ENCODE measurements around the gene CTDSP1.

Gene CTDSP1

DNA sequence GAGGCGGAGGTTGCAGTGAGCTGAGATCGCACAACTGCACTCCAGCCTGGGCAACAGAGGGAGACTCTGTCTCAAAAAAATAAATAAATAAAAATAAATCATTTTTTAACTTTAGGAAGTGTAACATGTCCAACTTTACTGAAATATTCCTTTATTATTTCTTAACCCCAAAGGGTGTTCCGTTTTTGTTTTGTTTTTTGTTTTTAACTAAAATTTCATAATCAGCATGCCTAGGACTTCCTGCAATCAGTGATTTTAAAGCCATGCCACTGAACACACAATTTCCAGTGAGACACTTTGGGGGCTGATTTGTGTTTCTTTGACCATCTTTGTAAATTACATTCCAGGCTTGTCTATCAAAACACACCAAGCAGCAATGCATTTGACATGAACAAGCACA, 35.9 kb upstream of the CTDSP1 start:
- TF ChIP-seq, protein P1, sequence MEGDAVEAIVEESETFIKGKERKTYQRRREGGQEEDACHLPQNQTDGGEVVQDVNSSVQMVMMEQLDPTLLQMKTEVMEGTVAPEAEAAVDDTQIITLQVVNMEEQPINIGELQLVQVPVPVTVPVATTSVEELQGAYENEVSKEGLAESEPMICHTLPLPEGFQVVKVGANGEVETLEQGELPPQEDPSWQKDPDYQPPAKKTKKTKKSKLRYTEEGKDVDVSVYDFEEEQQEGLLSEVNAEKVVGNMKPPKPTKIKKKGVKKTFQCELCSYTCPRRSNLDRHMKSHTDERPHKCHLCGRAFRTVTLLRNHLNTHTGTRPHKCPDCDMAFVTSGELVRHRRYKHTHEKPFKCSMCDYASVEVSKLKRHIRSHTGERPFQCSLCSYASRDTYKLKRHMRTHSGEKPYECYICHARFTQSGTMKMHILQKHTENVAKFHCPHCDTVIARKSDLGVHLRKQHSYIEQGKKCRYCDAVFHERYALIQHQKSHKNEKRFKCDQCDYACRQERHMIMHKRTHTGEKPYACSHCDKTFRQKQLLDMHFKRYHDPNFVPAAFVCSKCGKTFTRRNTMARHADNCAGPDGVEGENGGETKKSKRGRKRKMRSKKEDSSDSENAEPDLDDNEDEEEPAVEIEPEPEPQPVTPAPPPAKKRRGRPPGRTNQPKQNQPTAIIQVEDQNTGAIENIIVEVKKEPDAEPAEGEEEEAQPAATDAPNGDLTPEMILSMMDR (IDR thresholded peaks at IDR 0.05; ENCODE audit: extremely low read depth, missing control alignments) = no peak
- DNase-seq (ENCODE audit: low spot score) = no peak

DNA sequence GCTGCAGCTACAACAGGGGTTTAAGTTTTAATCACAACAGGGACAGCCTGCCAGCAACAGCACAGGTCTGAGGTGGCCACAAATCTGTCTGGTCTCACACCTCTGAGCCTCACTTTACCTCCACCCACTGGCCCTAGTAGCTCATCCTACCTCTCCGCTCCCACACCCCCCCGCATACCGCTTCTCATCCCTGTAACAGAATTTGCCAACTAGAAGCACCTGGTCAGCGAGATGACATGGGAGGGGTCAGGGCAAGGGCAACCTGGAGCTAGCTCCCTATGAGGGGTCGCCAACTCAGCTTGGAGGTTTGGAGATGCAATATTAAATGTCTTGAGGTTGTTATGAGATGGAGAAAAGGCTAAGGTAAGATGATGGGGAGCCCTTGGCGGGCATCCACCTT, 35.5 kb upstream of the CTDSP1 start:
- TF ChIP-seq, protein P1 (IDR thresholded peaks at IDR 0.05; ENCODE audit: extremely low read depth, missing control alignments) = no peak
- no peak for DNase-seq (ENCODE audit: low spot score)

DNA sequence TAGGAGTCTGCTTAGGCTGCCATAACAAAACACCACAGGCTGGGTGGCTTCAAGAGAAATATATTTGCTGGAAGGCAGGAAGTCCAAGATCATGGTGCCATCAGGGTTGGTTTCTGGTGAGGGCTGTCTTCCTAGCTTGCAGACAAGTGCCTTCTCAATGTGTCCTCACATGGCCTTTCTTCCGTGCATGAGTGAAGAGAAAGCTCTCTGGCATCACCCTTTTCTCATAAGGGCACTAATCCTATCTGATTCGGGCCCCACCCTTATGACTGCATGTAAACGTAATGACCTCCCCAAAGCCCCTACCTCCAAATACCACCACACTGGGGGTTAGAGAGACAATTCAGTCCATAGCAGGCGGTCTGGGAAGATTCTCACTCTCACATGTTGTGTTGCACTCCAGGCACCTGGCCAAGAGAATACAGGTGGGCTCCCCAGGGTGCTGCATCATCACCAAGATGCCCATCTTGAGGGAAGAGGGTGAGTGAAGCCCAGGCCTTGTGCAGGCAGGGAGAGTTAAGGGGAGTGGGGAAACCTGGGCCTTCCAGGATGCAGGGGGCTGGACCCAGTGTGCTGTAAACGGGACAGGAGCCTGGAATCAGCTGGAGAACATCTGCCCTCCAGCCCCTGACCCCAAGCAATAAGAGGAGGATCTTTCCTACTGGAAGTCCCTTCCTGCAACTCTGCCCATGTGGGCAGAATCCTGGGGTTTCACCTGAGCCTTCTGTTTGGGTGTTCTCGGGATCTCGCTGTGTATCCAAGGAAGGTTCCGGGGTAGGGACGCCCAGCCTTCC, 32.9 kb upstream of the CTDSP1 start:
- TF ChIP-seq, protein P1 (IDR thresholded peaks at IDR 0.05; ENCODE audit: extremely low read depth, missing control alignments) = no peak
- peak; percentile 25 for DNase-seq (ENCODE audit: low spot score)

DNA sequence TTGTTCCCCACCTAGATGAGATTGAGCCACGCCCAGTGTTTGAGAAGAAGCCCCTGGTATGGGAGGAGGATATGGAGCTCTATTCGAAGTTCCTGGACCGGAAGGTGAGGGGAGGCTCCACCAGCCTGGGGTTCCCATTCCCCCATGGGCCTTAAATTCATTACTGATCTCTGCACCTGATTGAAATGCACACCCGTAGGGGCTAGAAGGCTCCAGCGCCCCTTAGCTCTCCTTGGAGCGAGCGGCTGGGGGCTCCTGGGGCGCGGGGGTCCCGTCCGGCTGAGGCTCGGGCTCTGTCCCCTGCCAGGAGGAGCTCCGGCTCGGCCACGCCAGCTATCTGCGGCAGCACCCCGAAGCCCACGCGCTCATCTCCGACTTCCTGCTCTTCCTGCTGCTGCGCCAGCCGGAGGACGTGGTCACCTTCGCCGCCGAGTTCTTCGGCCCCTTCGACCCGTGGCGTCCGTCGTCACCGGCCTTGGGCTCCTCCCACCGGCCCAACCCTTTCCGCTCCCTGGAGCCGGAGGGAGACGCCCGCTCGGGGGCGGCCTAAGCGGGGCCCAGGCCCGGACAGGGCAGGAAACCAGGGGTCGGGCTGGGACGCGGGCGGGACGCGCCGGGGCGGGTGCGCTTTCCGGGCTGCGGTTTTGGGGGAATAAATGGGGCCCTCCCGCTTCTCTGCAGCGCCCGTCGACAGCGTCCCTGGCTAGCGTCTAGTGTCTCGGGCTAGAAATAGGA, 32.1 kb upstream of the CTDSP1 start:
- DNase-seq (ENCODE audit: low spot score) = peak; percentile 96
- TF ChIP-seq, protein P1 (IDR thresholded peaks at IDR 0.05; ENCODE audit: extremely low read depth, missing control alignments) = no peak

DNA sequence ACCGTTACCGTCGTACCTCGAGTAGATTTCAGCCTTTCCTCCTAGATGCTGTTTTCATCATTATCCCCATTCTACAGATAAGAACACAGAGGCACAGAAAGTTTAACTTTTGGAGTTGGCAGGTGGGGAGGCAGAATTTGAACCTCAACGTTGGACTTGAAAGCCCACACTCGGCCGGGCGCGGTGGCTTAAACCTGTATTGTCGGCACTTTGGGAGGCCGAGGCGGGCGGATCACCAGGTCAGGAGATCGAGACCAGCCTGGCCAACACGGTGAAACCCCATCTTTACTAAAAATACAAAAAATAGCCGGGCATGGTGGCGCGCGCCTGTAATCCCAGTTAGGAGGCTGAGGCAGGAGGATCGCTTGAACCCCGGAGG, 31.5 kb upstream of the CTDSP1 start:
- DNase-seq (ENCODE audit: low spot score) = no peak
- TF ChIP-seq, protein P1 (IDR thresholded peaks at IDR 0.05; ENCODE audit: extremely low read depth, missing control alignments) = no peak

DNA sequence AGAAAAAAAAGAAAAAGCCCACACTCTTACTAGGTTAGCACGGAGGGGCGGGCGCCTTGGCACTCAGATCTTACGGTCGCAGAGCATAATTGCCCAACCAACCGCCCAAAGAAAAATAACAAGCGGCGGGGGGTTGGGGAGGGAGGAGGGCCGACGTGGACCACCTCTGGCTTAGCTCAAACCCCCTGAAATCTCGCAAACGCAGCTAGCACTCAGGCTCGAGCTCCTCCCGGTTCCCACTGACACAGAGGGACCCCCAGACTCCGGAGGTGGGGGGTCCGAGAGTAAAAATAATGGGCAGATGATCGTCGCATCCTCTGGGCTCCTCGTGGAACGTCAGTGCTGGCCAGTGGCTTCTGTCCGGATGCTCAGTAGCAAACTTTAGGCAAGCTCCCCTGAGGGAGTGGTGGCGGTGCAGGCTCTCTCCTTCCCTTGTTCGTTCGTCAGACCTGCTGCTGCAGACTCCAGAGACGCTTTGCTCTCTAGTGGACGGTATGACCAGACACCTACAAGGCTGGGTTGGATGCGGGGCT, 31.0 kb upstream of the CTDSP1 start:
- TF ChIP-seq, protein P1 (IDR thresholded peaks at IDR 0.05; ENCODE audit: extremely low read depth, missing control alignments) = no peak
- DNase-seq (ENCODE audit: low spot score) = peak; percentile 55

DNA sequence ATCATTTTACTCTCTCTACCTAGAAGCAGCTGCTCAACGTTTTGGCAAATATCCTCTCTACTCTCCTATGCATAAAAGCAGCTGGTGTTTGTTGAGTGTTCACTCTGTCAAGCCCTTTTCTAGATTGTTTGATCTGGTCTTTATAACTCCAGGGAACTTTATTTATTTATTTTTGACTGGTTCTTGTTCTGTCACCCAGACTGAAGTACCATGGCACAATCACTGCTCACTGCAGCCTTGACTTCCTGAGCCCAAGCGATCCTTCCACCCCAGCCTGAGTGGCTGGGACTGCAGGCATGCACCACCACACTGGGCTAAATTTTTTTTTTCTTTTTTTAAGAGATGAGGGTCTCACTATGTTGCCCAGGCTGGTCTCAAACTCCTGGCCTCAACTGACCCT, 30.3 kb upstream of the CTDSP1 start:
- peak; percentile 10 for DNase-seq (ENCODE audit: low spot score)
- TF ChIP-seq, protein P1 (IDR thresholded peaks at IDR 0.05; ENCODE audit: extremely low read depth, missing control alignments) = no peak
